ENCODE results near the gene TSHZ2.

Gene TSHZ2

DNA sequence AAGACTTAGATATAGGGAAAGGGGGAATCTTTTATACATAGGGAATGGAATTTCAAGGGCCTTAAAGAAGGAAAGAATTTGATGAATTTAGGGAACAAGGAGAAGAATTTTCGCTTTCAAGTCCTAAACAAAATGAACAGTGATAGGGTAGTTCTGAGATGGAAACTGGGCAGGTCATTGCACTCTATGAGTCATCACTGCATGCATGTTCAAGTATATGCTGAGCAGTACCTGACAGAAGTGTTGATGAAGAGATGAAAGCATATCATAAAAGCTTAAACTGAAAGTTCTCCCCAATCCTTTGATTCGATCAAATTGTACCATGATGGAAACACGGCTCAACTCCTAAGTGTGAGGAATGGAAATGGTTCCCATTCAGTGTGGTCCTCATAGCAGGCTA, 271.0 kb downstream of the TSHZ2 start:
- Histone ChIP-seq H3K36me3 (no peaks in the 10 kb centered on the region), H3K4me3 (no peak overlapping the region), H3K4me1 (no peaks in the 10 kb centered on the region), H3K27ac (no peak overlapping the region), H3K9me3 (replicated peaks in 1 of 11) (no peaks in the 10 kb centered on the region), H3K9ac (no peak overlapping the region), H3K4me2 (no peak overlapping the region), H3K27me3 (no peaks in the 10 kb centered on the region), H4K20me1 (no peaks in the 10 kb centered on the region)
- TF ChIP-seq Cebpa-rat (IDR thresholded peaks at IDR 0.05): no peak

DNA sequence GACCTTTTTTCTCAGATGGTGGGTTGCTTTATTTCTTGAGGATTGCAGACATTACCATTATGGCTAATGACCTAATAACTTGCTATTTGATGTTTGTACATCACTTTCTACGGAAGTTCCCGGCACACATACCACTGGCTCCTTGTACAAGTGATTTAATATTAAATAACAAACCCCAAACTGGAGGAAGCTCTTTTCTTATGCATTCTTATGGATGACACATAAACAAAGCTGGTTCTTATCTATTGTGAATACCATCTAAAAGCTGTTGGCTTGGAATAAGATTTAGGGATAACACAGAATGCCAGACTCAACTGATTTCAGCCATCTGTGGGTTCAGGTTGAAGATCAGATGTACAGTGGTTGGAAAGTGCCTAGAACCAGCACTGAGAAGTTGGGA, 272.6 kb downstream of the TSHZ2 start:
- TF ChIP-seq Cebpa-rat (IDR thresholded peaks at IDR 0.05): no peak
- no peak overlapping the region for H3K9ac ChIP-seq
- H3K4me1 ChIP-seq: no peaks in the 10 kb centered on the region
- no peak overlapping the region for H3K4me3 ChIP-seq
- H3K27me3 ChIP-seq: no peaks in the 10 kb centered on the region
- H3K4me2 ChIP-seq: no peak overlapping the region
- H3K9me3 ChIP-seq (replicated peaks in 1 of 11): no peaks in the 10 kb centered on the region
- H3K36me3 ChIP-seq: no peaks in the 10 kb centered on the region
- no peak overlapping the region for H3K27ac ChIP-seq
- H4K20me1 ChIP-seq: no peaks in the 10 kb centered on the region

DNA sequence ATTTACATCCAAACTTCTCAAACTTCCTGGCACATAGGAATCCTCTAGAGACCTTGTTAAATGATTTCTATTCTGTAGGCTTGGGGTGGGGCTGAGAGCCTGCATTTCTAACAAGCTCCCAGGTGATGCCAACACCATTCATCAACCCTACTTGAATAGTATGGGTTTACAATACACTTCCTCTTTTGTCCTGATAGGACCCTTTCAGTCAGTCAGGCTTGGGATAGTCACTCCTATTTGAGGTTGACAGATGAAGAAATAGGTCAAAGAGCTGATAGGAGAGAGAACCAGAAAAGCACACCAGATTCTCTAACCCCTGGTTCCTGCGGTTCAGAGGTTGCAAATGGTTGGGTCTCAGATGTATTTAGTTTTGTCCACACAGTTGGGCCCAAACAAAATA, 273.4 kb downstream of the TSHZ2 start:
- Histone ChIP-seq H3K4me1 (no peaks in the 10 kb centered on the region), H3K27me3 (no peaks in the 10 kb centered on the region), H3K9ac (no peak overlapping the region), H3K27ac (no peak overlapping the region), H3K4me2 (no peak overlapping the region), H3K9me3 (replicated peaks in 1 of 11) (no peaks in the 10 kb centered on the region), H3K4me3 (no peak overlapping the region), H3K36me3 (no peaks in the 10 kb centered on the region), H4K20me1 (no peaks in the 10 kb centered on the region)
- TF ChIP-seq Cebpa-rat (IDR thresholded peaks at IDR 0.05): no peak

DNA sequence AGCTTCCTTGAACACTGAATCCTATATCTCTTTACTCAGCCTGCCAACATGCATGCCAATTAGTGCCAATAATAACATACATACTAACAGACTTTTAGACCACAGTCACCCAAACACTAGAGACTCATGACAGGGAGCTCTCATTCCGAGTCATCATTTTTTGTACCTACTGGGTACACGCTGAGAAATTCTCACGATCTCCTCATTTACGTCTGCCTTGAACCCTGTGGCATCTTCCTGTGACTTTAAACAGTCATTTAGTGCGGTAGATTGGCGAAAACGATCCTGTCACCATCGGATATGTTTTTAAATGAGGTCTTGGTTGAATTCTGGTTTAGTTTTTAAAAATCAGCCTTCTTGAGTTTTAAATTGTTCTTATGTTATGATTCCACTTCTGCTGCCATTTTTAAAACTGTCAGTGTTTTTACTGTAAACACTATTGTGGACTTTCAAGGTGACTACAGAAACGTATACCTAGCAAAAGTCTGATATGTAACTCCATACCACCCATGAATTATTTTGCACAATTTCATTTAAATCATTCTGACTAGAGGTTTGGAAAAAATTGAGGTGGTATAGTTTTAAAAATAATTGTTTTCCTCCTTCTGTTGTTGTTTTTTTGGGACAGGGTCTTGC, 275.4 kb downstream of the TSHZ2 start:
- no peak overlapping the region for H3K27ac ChIP-seq

DNA sequence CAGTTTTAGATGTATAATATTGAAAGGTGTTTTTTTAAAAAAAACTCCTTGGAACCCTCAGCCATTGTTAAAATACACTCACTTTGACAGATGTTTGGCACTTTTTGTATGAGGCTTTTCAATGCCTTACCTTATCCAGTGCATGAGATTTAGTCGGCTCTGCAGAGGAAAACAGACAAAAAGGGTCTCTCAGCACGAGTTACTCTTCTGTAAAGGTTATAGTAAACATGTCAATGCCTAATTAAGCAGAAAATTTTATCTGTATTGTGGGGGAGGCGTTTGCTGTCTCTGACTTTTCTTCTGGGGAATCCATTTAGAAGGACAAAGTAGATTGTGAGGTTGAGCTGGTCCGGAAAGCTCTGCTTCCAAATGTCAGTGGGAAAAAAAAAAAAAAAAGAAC, 278.3 kb downstream of the TSHZ2 start:
- TF ChIP-seq Cebpa-rat (IDR thresholded peaks at IDR 0.05): no peak
- Histone ChIP-seq H3K27me3 (no peaks in the 10 kb centered on the region), H3K9me3 (replicated peaks in 1 of 11) (peaks cover 0 to 7% (median 0%) of the 10 kb centered on the region in 11 experiments; a peak in 5 of 22 replicates), H3K27ac (no peak overlapping the region), H3K9ac (no peak overlapping the region), H3K4me1 (no peaks in the 10 kb centered on the region), H4K20me1 (no peaks in the 10 kb centered on the region), H3K36me3 (no peaks in the 10 kb centered on the region), H3K4me3 (no peak overlapping the region), H3K4me2 (no peak overlapping the region)

More for the DNA sequence above, 275.4 kb downstream of the TSHZ2 start:
- no peak overlapping the region for H3K4me3 ChIP-seq
- no peak overlapping the region for H3K9ac ChIP-seq
- no peak for TF ChIP-seq Cebpa-rat (IDR thresholded peaks at IDR 0.05)
- no peaks in the 10 kb centered on the region for H3K4me1 ChIP-seq
- H4K20me1 ChIP-seq: no peaks in the 10 kb centered on the region
- no peak overlapping the region for H3K4me2 ChIP-seq
- H3K9me3 ChIP-seq (replicated peaks in 1 of 11): no peaks in the 10 kb centered on the region
- no peaks in the 10 kb centered on the region for H3K36me3 ChIP-seq
- H3K27me3 ChIP-seq: no peaks in the 10 kb centered on the region

DNA sequence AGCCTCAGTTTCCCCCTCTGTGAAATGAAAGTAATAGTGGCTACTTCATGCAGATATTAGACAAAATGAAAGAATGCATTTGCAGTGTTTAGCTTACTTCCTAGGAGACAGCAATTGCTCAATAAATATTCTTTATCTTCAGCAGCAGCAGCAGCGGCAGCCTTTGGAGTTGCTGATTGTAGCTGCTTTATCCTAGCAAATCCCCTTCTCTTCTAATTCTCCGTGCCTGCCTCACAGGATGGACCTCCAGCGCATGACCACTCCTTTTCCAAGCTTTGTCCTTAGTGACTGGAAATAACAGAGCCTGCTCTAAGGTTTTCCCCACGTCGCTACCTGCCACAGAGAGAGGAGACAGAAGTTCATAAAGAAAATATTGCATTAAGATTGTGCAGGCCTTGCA, 279.8 kb downstream of the TSHZ2 start:
- no peak overlapping the region for H3K4me3 ChIP-seq
- TF ChIP-seq Cebpa-rat (IDR thresholded peaks at IDR 0.05): no peak
- H3K4me1 ChIP-seq: no peaks in the 10 kb centered on the region

DNA sequence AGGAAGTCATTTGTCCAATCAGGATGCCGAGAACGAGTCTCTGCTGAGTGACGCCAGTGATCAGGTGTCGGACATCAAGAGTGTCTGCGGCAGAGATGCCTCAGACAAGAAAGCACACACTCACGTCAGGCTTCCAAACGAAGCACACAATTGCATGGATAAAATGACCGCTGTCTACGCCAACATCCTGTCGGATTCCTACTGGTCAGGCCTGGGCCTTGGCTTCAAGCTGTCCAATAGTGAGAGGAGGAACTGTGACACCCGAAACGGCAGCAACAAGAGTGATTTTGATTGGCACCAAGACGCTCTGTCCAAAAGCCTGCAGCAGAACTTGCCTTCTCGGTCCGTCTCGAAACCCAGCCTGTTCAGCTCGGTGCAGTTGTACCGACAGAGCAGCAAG, 281.5 kb downstream of the TSHZ2 start:
- no peak overlapping the region for H3K9ac ChIP-seq
- no peak overlapping the region for H3K27ac ChIP-seq
- H3K4me1 ChIP-seq: no peaks in the 10 kb centered on the region
- no peak overlapping the region for H3K4me2 ChIP-seq
- no peaks in the 10 kb centered on the region for H3K27me3 ChIP-seq
- no peak for TF ChIP-seq Cebpa-rat (IDR thresholded peaks at IDR 0.05)
- peaks cover 0 to 7% (median 0%) of the 10 kb centered on the region in 11 experiments; a peak in 5 of 22 replicates for H3K9me3 ChIP-seq (replicated peaks in 1 of 11)
- H3K36me3 ChIP-seq: no peaks in the 10 kb centered on the region
- H3K4me3 ChIP-seq: no peak overlapping the region
- no peaks in the 10 kb centered on the region for H4K20me1 ChIP-seq

More for the DNA sequence above, 279.8 kb downstream of the TSHZ2 start:
- peaks cover 0 to 7% (median 0%) of the 10 kb centered on the region in 11 experiments; a peak in 5 of 22 replicates for H3K9me3 ChIP-seq (replicated peaks in 1 of 11)
- no peak overlapping the region for H3K27ac ChIP-seq
- no peaks in the 10 kb centered on the region for H3K36me3 ChIP-seq
- no peaks in the 10 kb centered on the region for H4K20me1 ChIP-seq
- no peak overlapping the region for H3K4me2 ChIP-seq
- no peak overlapping the region for H3K9ac ChIP-seq
- no peaks in the 10 kb centered on the region for H3K27me3 ChIP-seq

DNA sequence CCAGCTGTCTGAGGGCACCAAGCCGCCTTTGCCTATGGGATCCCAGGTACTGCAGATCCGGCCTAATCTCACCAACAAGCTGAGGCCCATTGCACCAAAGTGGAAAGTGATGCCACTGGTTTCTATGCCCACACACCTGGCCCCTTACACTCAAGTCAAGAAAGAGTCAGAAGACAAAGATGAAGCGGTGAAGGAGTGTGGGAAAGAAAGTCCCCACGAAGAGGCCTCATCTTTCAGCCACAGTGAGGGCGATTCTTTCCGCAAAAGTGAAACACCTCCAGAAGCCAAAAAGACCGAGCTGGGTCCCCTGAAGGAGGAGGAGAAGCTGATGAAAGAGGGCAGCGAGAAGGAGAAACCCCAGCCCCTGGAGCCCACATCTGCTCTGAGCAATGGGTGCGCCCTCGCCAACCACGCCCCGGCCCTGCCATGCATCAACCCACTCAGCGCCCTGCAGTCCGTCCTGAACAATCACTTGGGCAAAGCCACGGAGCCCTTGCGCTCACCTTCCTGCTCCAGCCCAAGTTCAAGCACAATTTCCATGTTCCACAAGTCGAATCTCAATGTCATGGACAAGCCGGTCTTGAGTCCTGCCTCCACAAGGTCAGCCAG, 283.0 kb downstream of the TSHZ2 start:
- H3K9me3 ChIP-seq (replicated peaks in 1 of 11): peaks cover 0 to 7% (median 0%) of the 10 kb centered on the region in 11 experiments; a peak in 5 of 22 replicates
- no peak for TF ChIP-seq Cebpa-rat (IDR thresholded peaks at IDR 0.05)
- H4K20me1 ChIP-seq: no peaks in the 10 kb centered on the region
- no peak overlapping the region for H3K27ac ChIP-seq
- H3K4me1 ChIP-seq: no peaks in the 10 kb centered on the region
- no peak overlapping the region for H3K4me2 ChIP-seq
- no peaks in the 10 kb centered on the region for H3K27me3 ChIP-seq
- no peak overlapping the region for H3K9ac ChIP-seq
- no peaks in the 10 kb centered on the region for H3K36me3 ChIP-seq
- no peak overlapping the region for H3K4me3 ChIP-seq

DNA sequence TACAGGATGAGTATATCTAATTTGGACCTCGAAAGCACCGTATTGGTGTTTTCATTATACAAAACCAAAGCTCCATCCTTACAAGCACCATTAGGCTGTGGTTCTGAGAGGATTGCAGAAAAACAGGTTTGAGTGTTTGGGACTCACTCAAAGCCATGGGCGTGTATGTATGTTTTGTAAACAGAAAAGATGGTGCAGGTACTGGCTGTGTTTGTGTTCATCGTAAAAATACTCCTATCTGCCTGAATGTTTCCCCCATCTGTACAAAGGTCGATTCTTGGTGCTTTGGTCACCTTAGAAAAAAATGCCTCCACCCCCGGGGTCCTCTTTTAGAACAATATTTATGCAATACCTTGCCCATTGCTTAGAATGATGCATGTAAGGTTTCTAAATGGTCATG, 286.6 kb downstream of the TSHZ2 start:
- no peak for TF ChIP-seq Cebpa-rat (IDR thresholded peaks at IDR 0.05)
- no peak overlapping the region for H3K27ac ChIP-seq
- H3K9me3 ChIP-seq (replicated peaks in 1 of 11): peaks cover 0 to 6% (median 0%) of the 10 kb centered on the region in 11 experiments; a peak in 5 of 22 replicates
- H3K27me3 ChIP-seq: no peaks in the 10 kb centered on the region
- no peak overlapping the region for H3K4me2 ChIP-seq
- H3K9ac ChIP-seq: no peak overlapping the region
- H3K36me3 ChIP-seq: no peaks in the 10 kb centered on the region
- H4K20me1 ChIP-seq: no peaks in the 10 kb centered on the region
- H3K4me3 ChIP-seq: no peak overlapping the region
- H3K4me1 ChIP-seq: no peaks in the 10 kb centered on the region

DNA sequence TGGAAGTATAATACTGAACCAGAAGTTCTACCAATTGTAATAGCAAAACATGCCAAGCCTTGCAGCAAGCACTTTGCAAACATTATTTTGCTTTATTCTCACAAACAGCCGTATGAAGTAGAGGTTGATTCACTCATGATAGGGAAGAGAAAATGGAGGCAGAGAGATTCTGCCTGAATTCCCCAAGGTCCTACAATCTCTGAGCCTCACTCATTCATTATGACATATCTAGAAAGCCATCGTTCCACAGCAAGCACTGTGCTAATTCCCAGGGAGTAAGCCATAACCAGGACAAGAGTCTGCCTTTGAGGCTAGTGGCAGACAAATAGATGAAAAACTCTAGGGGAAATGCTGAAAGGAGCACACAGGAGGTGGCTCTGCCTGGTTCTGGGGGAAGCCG, 288.0 kb downstream of the TSHZ2 start:
- no peak overlapping the region for H3K27ac ChIP-seq
- H3K4me1 ChIP-seq: no peaks in the 10 kb centered on the region
- no peak for TF ChIP-seq Cebpa-rat (IDR thresholded peaks at IDR 0.05)
- H3K9me3 ChIP-seq (replicated peaks in 1 of 11): 0 out of 22 replicates have a peak, but pooled peaks cover 0 to 2% (median 0%) of the 10 kb centered on the region in 11 experiments
- no peak overlapping the region for H3K4me3 ChIP-seq
- no peaks in the 10 kb centered on the region for H3K27me3 ChIP-seq
- H4K20me1 ChIP-seq: no peaks in the 10 kb centered on the region
- no peak overlapping the region for H3K4me2 ChIP-seq
- no peak overlapping the region for H3K9ac ChIP-seq
- no peaks in the 10 kb centered on the region for H3K36me3 ChIP-seq

Data from BLaER1 treated with 17β-estradiol and CSF1 and Interleukin-3, amounts not matched to agents 10 nM and 100 nM (cell line).